Activated CD4-positive, alpha-beta T cell treated with anti-CD3 and anti-CD28 coated beads, Interleukin-2, amount 50 U/mL, for 24 hours (primary cell): ENCODE results near the gene TCP11.

Experiments used
- DNase-seq, 2 donors: peaks; one replicate each; pipeline ENCODE4 v3.0.0-alpha.2; 2020; ENCODE audit warnings: low read depth in 1 of 2, low spot score in 1 of 2

TCP11 gene

DNA sequence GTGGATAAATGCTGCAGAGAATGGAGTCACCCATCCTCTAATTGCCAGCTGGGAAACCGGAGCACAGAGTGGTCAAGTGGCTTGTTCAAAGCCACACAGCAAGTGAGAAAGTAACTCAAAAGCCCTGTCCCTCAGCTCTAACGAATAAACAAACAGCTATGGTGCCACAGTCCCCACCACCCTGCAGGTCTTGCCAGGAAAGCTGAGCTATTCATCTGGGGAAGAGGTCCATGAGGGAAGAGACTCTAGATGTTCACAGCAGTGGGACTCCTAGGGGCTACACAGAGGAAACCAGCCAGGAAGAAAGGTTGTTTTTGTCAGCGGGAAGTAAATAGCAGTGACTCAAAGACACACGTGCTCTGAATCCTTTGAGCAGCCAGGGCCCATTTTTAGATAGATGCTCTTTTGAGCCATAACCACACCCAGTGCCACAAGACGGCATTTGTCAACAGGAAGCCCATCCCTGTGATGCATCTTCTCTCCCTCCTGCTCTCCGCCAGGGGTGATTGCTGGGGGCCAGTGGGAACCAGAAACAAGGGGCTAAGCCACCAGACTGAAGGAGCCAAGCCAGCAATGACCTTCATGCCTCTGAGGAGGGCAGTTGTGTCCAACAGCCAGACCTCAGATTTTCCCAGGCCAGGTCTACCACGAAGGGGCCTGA is 32.4 kb upstream of the TCP11 start:
- DNase-seq, result no peak

GRCh38 chr6:35173044-35173426 is 31.9 kb upstream of the TCP11 start:
- no peak for DNase-seq

GRCh38 chr6:35170891-35171290 is 29.8 kb upstream of the TCP11 start:
- DNase-seq, result no peak

- no peak for DNase-seq
These were observed 29.0 kb upstream of the TCP11 start for GRCh38 chr6:35170166-35170565.

DNA sequence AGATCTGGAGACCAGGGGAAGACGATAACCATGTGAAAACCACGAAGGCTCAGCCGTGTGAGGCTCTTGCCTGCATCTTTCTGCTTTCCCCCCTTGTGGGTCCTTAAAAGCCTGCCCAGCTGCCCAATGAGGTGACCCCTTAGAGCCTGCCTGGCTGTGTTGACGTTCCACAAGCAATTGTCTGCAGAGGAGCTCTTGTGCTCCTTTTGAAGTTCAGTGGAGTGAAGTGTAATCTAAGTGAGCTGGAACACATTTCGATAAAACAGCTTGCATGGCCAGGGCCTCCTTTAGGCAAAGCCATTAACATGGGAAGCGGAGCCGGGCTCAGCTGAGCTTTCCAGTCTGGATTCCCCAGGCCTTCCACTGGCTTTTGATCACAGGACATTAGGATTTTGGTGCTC is 27.3 kb upstream of the TCP11 start:
- no peak for DNase-seq

DNA sequence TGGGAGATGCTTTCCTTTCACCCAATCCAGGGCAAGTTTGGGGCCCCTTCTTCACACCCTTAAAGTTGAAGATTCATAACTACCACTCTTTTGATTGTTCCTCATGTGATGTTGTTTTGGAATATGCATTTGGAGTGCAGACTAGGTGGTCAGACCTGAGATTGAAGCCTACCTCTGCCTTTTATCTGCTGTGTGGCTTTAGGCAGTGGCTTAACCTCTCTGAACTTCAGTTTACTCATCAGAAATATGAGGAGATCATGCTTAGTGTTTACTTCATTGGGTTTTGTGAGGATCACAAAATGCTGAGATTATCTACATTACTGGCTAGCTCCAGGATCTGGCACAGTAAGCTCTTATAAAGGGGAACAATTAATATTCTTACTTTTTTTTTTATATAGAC is 26.4 kb upstream of the TCP11 start:
- no peak for DNase-seq

DNA sequence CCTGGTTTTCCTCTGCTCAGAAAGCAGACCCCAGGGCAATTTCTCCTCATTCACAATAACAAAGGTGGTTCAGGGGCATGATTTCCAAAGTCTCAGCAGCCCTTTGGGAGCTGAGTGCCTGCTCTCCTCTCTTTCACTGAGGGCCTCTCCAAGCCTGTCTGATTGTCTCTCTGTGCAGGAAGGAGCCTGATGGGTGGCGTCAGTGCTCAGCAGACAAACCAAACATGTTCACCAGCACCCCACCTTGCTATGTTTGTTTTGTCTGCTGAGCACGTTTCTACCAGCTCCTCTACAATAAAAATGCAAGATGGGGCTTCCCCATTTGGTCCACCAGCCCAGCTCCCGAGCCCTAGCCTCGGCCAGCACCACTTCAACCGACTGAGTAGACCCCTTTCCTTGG is 25.4 kb upstream of the TCP11 start:
- no peak for DNase-seq

GRCh38 chr6:35166116-35166515 is 25.0 kb upstream of the TCP11 start:
- no peak for DNase-seq

- DNase-seq, result no peak
These were observed 24.5 kb upstream of the TCP11 start for GRCh38 chr6:35165630-35166071.

DNA sequence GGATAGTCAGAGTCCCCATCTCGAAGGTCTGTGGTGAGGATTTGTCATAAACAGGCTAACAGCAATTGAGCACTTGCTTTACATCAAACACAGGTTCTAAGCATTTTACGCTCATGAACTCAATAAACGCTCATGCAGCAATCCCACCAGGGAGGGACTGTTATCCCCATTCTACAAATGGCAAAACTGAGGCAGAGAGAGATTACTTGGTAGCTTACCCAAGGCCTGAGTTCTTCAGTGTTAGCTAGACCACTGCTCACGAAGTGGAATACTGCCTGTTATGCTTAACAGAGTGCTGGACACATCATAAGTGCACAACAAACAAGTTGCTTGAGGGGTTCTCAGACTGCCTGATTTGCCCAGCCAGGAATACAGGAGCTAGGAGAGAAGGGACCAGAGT is 23.7 kb upstream of the TCP11 start:
- no peak for DNase-seq

- no peak for DNase-seq
These were observed 23.1 kb upstream of the TCP11 start for GRCh38 chr6:35164277-35164676.

- DNase-seq, result no peak
These were observed 22.7 kb upstream of the TCP11 start for GRCh38 chr6:35163836-35164235.

DNA sequence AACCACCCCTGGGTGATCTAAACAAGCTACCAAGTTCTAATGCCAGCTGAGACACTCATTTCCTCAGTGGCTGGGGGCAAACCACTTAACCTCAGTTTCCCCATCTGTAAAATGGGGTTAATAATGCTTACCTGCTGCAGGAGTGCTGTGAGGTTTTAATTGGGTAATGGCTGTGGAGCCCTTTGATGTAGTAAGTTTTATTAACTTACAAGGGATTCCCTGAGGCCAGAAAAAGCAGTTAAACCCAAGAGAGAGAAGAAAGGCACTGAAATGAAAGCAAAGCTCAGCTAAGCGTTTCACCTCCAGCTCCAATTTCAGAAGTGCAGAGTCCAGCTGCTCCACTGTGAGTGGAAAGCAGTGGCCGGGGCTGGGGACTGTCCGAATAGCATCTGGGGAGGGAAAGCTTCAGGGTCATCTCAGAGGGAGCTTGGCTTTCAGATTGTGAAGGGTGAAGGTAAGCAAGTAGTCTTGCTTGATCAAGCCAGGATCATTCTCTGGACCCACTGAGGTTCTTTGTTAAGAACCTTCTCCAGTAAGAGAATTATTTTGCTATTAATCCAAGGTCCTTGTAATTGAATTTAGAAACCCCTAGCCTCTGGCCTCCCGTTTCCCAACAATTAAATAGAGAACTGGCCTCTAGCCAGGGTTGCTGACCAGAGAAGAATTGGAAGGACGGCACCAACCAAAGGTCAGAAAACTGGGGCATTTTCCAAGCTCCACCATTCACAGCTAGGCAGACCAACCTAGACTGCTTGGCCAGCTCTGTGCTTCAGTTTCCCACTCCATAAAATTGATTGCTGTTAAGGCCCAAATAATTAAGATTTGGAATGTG is 20.9 kb upstream of the TCP11 start:
- DNase-seq, result no peak

GRCh38 chr6:35161266-35161665 is 20.1 kb upstream of the TCP11 start:
- DNase-seq, result no peak

- DNase-seq, result no peak
These were observed 19.5 kb upstream of the TCP11 start for GRCh38 chr6:35160642-35161041.

DNA sequence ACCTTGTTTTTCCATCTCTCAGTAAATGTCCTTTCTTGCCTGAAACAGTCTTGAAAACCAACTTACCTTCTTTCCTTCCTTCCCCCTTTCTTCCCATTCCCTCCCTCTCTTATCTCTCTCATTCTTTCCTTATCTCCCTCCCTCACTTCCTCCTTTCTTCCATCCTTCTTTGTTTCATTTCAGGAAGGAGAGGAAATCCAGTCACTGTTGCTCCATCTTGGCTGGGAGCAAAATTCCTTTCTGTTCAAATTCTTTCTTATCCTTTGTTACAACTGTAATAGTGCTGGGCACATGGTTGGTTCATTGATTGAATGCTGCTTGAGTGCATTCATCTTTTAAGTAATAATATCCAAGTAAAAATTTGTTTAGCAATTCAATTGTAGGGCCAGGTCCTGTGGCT is 17.4 kb upstream of the TCP11 start:
- DNase-seq, result no peak

- DNase-seq, result no peak
These were observed 13.8 kb upstream of the TCP11 start for GRCh38 chr6:35154947-35155346.

- no peak for DNase-seq
These were observed 13.1 kb upstream of the TCP11 start for GRCh38 chr6:35154262-35154661.

DNA sequence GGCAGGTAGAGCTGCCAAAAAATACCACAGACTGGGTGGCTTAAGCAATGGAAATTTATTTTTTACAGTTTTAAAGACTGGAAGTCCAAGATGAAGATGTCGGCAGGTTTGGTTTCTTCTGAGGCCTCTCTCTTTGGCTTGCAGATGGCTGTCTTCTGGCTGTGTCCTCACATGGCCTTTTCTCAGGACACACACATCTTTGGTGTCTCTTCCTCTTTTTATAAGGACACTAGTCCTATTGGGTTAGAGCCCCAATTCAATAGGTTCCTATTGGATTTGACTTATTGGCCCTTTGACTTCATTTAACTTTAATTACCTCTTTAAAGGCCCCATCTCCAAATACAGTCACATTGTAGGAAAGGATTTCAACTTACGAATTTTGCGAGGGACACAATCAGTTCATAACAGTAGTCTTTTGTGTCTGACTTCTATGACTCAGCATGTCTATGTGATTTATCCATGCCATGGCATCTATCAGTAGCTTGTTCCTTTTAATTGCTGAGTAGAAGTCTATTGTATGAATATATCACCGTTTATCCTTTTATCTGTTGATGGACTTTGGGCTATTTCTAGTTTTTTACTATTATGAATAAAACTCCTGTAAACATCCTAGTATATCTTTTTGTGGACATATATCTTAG is 11.0 kb upstream of the TCP11 start:
- no peak for DNase-seq

DNA sequence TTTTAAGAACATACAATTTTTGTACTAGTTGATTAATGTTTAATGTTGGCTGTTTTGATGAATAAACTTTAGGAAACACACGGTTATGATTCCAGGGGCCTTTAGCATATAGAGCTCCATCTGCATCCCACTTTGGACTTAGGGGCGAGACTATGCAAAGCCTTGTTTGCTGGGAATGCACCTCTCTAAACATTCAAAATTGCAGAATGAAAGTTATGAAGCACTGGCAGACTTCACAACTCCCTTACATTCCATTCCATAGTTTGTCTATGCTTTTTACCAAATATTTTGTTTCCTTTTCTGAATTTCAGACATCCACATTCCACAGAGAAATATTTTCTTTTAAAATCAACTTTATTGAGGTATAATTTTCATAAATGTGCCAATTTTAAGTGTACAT is 10.3 kb upstream of the TCP11 start:
- no peak for DNase-seq

- DNase-seq, result no peak
These were observed 8.9 kb upstream of the TCP11 start for GRCh38 chr6:35149891-35150566.
